ENCODE data around the gene TCTN1.

- TF ChIP-seq CTCF (IDR thresholded peaks at IDR 0.05) (no peak), POLR2A (IDR thresholded peaks at IDR 0.05) (no peak)
Measured at GRCh38 chr12:110679201-110679600, 65.3 kb downstream of the TCTN1 start.
